SK-N-MC (cell line): Measurements from ENCODE around the gene THADA.

Source experiments
- EZH2 ChIP-seq: fragments of 200-600 bp; sonication (generic); IDR thresholded peaks from one replicate; pipeline ENCODE4 v1.6.1; 2017; ENCODE audit warnings: antibody characterized with exemption
- POLR2AphosphoS5 ChIP-seq: IDR thresholded peaks from 2 replicates; pipeline ENCODE4 v1.6.1; 2012; ENCODE audit warnings: mild to moderate bottlenecking, low read depth, low read length, borderline replicate concordance

DNA sequence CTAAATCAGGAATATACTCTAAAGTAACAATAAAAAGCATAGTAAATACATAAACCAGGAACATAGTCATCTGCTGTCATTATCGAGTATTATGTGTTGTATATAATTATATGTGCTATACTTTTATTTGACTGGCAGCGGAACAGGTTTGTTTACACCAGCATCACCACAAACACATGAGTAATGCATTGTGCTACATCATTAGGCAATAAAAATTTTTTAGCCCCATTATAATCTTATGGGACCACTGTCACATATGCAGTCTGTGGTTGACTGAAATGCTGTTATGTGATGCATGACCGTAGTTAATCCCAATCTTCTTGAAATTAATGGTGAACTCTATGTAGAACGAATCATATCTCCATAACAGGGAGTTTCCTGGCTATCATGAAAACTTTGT is 232.7 kb downstream of the THADA start:
- no peak for TF ChIP-seq POLR2AphosphoS5
- no peak for TF ChIP-seq EZH2
